GM21515 (cell line): ENCODE data around the gene PTS.

Source experiments
- ATAC-seq: cut with Tn5 transposase; IDR thresholded peaks from one replicate; pipeline ENCODE4 v1.9.1; 2021; ENCODE audit not compliant: unreplicated experiment

The PTS gene

DNA sequence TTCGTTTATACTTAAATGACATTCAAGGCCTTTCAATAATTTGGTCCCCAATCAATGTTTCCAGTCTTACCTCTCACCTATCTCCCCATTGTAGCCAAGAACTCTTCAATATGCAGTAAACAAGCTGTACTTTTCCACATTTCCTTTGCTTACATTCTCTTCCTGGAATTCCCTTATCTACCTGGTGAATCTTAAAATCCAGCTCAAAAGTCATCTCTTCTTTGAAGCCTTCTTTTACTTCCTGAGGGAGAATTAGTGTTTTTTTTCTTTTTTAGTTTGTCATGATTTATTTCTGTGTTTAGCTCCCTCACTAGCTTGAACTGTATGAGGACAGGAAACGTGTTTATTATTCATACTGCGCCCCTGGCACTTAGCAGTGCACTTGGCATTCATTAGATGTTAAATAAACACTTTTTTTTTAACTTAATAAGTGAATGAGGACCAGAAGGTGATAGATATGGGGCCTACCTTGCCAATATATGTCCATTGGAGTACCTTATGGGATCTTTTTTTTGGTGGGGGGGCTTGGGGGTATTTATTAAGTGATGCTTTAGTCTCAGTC is 4.9 kb upstream of the PTS start:
- ATAC-seq: no peak

- ATAC-seq: no peak
Observed at GRCh38 chr11:112222303-112222702, 3.9 kb upstream of the PTS start.

GRCh38 chr11:112223121-112223520 is 3.1 kb upstream of the PTS start:
- no peak for ATAC-seq

- no peak for ATAC-seq
Observed at GRCh38 chr11:112223754-112224532, 2.3 kb upstream of the PTS start.

DNA sequence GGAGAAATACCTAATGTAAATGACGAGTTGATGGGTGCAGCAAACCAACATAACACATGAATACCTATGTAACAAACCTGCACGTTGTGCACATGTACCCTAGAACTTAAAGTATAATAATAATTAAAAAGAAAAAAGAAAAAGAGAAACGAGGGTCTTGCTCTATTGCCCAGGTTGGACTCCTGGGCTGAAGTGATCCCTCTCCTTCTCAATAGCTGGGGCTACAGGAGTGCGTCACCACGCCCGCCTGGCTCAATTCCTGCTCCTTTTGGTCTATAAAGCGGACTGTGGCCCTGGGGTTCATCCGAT is 521 bp upstream of the PTS start:
- no peak for ATAC-seq

DNA sequence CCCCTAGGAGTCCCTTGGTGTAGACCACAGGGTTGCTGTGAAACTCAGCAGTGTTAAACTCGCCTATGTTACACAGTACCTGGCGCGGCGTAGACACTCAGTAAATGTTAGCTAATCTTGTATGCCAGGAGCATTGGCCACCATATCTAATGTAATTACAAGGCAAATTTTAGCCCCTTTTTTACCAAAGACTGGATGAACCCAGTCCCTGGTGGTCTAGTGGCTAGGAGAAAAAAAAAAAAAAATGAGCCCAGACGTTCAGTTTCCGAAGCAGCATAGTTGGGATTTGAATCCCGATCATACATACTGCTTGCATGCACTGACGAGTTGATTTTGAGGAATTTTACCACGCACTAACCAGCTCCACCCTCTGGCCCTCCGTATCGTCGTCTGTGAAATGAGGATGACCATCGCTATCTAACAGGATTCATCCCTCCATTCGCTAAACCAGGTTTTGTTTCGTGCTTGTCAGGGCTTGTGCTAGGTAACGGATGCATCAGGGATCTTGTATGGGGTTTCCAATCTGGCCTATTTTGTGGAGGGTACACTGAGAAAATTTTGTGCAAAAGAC is 688 bp downstream of the PTS start:
- peak; percentile 49 for ATAC-seq

DNA sequence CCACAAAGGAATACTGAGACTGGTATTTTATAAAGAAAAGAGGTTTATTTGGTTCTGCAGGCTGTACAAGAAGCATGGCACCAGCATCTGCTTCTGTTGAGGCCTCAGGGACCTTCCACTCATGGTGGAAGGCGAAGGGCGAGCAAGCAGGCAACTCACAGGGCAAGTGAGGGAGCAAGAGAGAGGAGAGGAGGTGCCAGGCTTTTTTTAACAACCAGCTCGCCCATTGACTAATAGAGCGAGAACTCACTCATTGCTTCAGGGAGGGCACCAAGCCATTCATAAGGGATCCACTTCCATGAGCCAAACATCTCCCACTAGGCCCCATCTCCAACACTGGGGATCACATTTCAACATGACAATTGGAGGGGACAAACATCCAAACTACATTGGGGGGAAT is 1.2 kb downstream of the PTS start:
- ATAC-seq: no peak

DNA sequence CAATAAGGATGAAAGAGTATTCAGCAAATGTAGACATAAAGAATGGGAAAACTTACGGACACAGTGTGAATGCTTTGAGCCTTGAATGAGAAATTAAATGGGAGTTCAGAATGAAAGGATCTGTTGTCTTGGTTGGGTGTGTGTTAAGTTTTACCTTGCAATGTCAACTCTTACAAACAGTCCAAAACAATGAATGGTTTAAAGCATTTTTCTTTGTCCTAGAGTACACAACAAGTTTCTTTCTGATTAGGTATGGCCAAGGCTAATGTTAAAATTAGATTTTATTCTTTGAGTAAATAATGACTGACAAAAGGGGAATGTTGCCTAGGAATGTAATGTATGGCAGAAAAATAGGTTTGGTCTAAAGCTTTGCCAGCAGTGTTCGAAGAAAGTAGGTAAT is 2.5 kb downstream of the PTS start:
- ATAC-seq: no peak

- no peak for ATAC-seq
Observed at GRCh38 chr11:112229159-112229558, 2.9 kb downstream of the PTS start.

DNA sequence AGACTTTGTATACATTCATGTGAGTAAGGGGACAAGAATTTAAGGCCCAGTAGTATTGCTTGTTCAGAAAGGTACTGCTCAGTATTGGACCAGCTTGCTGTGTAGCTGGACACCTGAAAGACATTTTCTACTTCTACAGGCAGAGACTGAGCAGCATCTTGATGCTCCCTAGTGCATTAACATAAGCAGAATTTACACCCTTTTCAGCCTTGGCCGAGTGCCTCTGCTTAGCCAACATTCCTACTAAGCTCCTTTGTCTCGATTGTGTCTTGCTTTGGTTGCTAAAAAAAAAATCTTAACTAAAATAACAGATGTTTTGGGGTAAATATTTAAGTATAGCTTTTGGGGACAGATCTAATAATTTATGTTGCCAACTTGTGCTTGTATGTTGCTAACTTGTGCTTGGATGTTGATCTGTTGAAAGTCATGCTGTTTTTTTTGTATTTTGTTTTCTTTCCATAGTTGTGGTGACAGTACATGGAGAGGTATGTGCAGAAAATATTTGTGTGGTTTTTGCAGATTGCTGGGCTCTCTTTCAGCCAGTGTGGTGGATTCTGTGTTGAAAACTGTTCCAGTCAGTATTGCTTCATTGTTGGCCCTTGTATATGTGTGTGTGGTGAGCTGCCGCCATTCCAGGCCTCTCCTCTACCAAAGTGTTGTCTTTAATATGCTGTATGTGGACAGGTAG is 3.7 kb downstream of the PTS start:
- no peak for ATAC-seq

DNA sequence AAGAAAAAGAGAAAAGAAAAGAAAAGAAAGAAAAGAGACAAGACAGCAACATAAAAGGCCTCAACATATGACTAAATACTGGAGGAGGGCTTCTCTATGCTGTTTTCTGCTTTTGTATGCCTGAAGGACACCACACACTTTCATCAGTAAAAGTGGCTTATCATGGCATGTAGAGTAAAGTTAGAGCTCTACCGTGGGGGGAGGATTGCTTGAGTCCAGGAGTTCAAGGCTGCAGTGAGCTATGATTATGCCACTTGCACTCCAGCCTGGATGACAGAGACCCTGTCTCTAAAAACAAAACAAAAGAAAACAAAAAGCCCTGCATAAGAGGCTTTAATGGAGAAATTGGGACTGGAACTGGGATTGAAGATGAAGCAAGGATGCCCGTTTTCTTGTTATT is 5.7 kb downstream of the PTS start:
- ATAC-seq: no peak

GRCh38 chr11:112235750-112236390 is 9.6 kb downstream of the PTS start:
- ATAC-seq: peak; percentile 78

GRCh38 chr11:112237451-112237850 is 11.2 kb downstream of the PTS start:
- ATAC-seq: no peak

- no peak for ATAC-seq
Observed at GRCh38 chr11:112238041-112238440, 11.8 kb downstream of the PTS start.

- ATAC-seq: no peak
Observed at GRCh38 chr11:112241486-112241885, 15.3 kb downstream of the PTS start.

- no peak for ATAC-seq
Observed at GRCh38 chr11:112247201-112247600, 21.0 kb downstream of the PTS start.

DNA sequence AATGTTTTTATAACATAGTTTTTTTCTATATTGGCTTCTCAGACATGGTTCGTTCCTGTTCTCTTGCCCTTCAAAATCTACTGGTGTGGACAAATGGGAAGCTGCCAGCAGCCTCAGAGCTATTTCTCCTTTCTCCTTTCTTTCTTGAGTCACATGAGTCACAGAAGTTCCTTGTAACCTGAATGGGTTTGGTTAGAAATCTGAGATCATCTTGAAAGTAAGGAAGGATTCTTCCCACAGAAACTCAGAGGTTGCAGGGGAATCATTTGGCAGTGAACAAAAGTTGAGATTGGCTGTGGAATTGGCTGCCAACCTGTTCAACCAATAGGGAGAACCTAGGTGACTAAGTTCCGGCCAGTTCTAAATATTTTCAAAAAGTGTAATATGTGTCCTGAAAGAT is 22.0 kb downstream of the PTS start:
- no peak for ATAC-seq

DNA sequence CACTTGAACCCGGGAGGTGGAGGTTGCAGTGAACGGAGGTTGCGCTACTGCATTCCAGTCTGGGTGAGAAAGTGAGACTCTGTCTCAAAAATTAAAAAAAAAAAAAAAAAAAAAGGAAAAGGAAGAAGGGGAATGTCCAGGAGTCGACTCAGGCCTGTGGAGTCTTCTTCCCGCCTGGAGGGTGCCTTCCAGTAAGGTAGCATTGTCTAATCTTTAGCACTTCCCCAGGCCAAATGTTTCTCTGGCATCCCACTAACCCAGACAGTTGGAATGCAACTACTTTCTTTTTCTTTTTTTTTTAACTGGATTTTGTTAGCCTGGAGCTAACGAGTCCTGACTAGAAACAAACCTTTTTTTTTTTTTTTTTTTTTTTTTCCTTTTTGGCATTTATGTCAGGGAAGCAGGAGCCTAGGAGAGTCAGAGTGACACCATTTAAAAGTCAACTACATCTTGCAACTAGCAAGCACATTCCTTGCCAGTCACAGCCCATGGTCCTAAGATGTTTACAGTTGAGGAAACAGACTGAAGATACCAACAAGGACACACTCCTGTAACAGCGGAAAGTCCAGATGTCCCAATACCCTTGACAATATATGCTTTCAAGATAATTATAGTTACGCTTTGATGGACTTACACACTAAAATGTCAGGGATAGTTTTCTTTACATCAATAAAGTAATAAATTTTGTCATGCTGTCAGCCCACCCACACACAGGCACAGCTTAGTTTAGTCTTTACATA is 23.8 kb downstream of the PTS start:
- ATAC-seq: no peak

GRCh38 chr11:112253605-112254242 is 27.5 kb downstream of the PTS start:
- no peak for ATAC-seq

DNA sequence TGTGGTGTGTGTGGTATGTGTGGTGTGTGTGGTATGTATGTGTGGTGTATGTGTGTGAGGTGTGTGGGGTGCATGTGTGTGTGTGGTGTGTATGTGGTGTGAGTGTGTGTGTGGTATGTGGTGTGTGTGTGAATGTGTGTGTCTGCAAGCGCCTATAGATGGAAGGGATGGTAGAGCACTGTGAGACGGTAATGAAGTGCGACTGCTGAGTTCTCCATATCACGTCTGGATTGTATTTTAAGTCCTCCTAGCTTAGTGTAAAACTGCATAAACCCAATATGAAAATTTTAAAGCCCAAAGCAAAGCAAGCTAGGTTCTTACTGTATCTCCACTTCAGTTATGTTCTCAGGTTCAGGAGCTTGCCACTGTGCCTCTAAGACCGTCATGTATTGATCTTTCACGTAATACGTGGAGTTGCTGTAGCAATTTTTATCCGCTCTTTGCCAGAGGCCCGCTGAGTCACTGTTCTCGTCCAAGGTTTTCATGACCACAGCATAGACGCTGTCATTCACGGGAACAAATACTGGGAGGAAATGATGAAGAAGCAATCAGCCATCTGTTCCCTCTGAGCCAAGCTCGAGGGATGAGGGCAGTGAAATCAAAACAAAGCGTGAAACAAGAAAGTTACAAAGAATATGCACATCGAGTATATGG is 29.0 kb downstream of the PTS start:
- no peak for ATAC-seq
